ENCODE measurements around the gene TEK.

TEK gene

GRCh38 chr9:27108981-27109541 is at the start of gene TEK:
TSS of gene TEK (plus strand) at chr9:27109225. CDS start at chr9:27109591, 366 bp downstream.
- DNase-seq (no peak), ATAC-seq (ENCODE audit: insufficient read depth, low read depth) (no peak)
- no peaks in the 10 kb centered on the region for H4K20me1 ChIP-seq (ENCODE audit: insufficient read depth, low read length)
- H3K4me3 ChIP-seq (ENCODE audit: low read depth in 1 of 2, low read length in 2 of 2) = no peak within 1 kb of the TSS
- H3K4me2 ChIP-seq (ENCODE audit: insufficient read depth, low read length) = no peak within 1 kb of the TSS
- TF ChIP-seq EZH2 (IDR thresholded peaks at IDR 0.05; ENCODE audit: borderline replicate concordance, low read depth, low read length, severe bottlenecking) (no peak), CTCF (IDR thresholded peaks at IDR 0.05; ENCODE audit: borderline replicate concordance, extremely low read depth, low read length, poor library complexity, severe bottlenecking) (no peak)
- no peak within 1 kb of the TSS for H3K27ac ChIP-seq (ENCODE audit: low read length)
- no peak within 1 kb of the TSS for H3K9ac ChIP-seq (ENCODE audit: low read depth, low read length)
- H3K27me3 ChIP-seq (ENCODE audit: insufficient read depth, low read length, poor library complexity) = peaks cover 2% of the 10 kb centered on the region
- H3K36me3 ChIP-seq (ENCODE audit: insufficient read depth, low read length) = no peaks in the 10 kb centered on the region
- no peaks in the 10 kb centered on the region for H3K4me1 ChIP-seq (ENCODE audit: insufficient read depth, low read length)
- no peaks in the 10 kb centered on the region for H3K79me2 ChIP-seq (ENCODE audit: insufficient read depth, low read length)
- H2AFZ ChIP-seq (ENCODE audit: low read depth, low read length) = no peak within 1 kb of the TSS
- no peaks in the 10 kb centered on the region for H3K9me3 ChIP-seq (ENCODE audit: insufficient read depth, low read length, severe bottlenecking)

GRCh38 chr9:27059412-27059811 is 49.6 kb upstream of the TEK start:
- Histone ChIP-seq H2AFZ (ENCODE audit: low read depth, low read length) (no peak overlapping the region), H3K9me3 (ENCODE audit: insufficient read depth, low read length, severe bottlenecking) (no peaks in the 10 kb centered on the region), H3K4me2 (ENCODE audit: insufficient read depth, low read length) (no peak overlapping the region), H4K20me1 (ENCODE audit: insufficient read depth, low read length) (no peaks in the 10 kb centered on the region), H3K4me3 (ENCODE audit: low read depth in 1 of 2, low read length in 2 of 2) (no peak overlapping the region), H3K27ac (ENCODE audit: low read length) (no peak overlapping the region), H3K79me2 (ENCODE audit: insufficient read depth, low read length) (no peaks in the 10 kb centered on the region), H3K27me3 (ENCODE audit: insufficient read depth, low read length, poor library complexity) (no peaks in the 10 kb centered on the region), H3K4me1 (ENCODE audit: insufficient read depth, low read length) (no peaks in the 10 kb centered on the region), H3K36me3 (ENCODE audit: insufficient read depth, low read length) (peaks cover 4% of the 10 kb centered on the region), H3K9ac (ENCODE audit: low read depth, low read length) (no peak overlapping the region)
- TF ChIP-seq CTCF (IDR thresholded peaks at IDR 0.05; ENCODE audit: borderline replicate concordance, extremely low read depth, low read length, poor library complexity, severe bottlenecking) (no peak), EZH2 (IDR thresholded peaks at IDR 0.05; ENCODE audit: borderline replicate concordance, low read depth, low read length, severe bottlenecking) (no peak)
- no peak for DNase-seq
- ATAC-seq (ENCODE audit: insufficient read depth, low read depth) = no peak

- ATAC-seq (ENCODE audit: insufficient read depth, low read depth) = no peak
- Histone ChIP-seq H3K9me3 (ENCODE audit: insufficient read depth, low read length, severe bottlenecking) (no peaks in the 10 kb centered on the region), H3K27me3 (ENCODE audit: insufficient read depth, low read length, poor library complexity) (no peaks in the 10 kb centered on the region), H3K36me3 (ENCODE audit: insufficient read depth, low read length) (peaks cover 4% of the 10 kb centered on the region), H3K4me3 (ENCODE audit: low read depth in 1 of 2, low read length in 2 of 2) (no peak overlapping the region), H3K27ac (ENCODE audit: low read length) (no peak overlapping the region), H3K79me2 (ENCODE audit: insufficient read depth, low read length) (no peaks in the 10 kb centered on the region), H3K4me2 (ENCODE audit: insufficient read depth, low read length) (no peak overlapping the region), H3K9ac (ENCODE audit: low read depth, low read length) (no peak overlapping the region), H4K20me1 (ENCODE audit: insufficient read depth, low read length) (no peaks in the 10 kb centered on the region), H3K4me1 (ENCODE audit: insufficient read depth, low read length) (no peaks in the 10 kb centered on the region), H2AFZ (ENCODE audit: low read depth, low read length) (no peak overlapping the region)
- DNase-seq = no peak
- no peak for TF ChIP-seq EZH2 (IDR thresholded peaks at IDR 0.05; ENCODE audit: borderline replicate concordance, low read depth, low read length, severe bottlenecking)
- no peak for TF ChIP-seq CTCF (IDR thresholded peaks at IDR 0.05; ENCODE audit: borderline replicate concordance, extremely low read depth, low read length, poor library complexity, severe bottlenecking)
These were observed 49.1 kb upstream of the TEK start for GRCh38 chr9:27059907-27060306.

All from DND-41 (cell line).